Measurements from ENCODE around the gene TLR4.

Gene TLR4

DNA sequence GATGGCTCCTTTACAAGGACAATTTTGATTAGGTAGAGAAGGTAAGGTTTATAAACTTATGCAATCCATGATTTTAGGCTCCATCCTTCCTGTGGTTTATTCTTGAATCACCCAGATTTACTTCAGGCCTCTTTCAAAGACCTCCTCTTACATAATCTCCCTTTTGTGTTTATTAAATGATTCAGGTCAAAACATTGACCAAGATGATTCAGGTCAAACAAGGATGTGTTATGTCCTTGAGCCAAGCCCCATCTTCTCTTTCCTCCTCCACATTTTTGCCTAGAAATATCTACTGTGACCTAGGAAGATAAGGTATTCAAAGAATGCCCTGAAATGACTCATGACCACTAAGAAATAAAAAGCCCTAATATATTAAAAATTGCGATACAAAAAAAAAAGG lies 31.8 kb upstream of the TLR4 start:
- TF ChIP-seq, protein P1, sequence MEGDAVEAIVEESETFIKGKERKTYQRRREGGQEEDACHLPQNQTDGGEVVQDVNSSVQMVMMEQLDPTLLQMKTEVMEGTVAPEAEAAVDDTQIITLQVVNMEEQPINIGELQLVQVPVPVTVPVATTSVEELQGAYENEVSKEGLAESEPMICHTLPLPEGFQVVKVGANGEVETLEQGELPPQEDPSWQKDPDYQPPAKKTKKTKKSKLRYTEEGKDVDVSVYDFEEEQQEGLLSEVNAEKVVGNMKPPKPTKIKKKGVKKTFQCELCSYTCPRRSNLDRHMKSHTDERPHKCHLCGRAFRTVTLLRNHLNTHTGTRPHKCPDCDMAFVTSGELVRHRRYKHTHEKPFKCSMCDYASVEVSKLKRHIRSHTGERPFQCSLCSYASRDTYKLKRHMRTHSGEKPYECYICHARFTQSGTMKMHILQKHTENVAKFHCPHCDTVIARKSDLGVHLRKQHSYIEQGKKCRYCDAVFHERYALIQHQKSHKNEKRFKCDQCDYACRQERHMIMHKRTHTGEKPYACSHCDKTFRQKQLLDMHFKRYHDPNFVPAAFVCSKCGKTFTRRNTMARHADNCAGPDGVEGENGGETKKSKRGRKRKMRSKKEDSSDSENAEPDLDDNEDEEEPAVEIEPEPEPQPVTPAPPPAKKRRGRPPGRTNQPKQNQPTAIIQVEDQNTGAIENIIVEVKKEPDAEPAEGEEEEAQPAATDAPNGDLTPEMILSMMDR (IDR thresholded peaks at IDR 0.05; ENCODE audit: unreplicated experiment in 3 of 3), result no peak
- H3K27me3 Mint-ChIP-seq (ENCODE audit: low read depth), result peaks cover 5% of the 10 kb centered on the region
- no peaks in the 10 kb centered on the region for H3K36me3 Mint-ChIP-seq (ENCODE audit: low read depth)
- no peak overlapping the region for H3K4me3 Mint-ChIP-seq
- no peaks in the 10 kb centered on the region for H3K9me3 Mint-ChIP-seq
- H3K4me1 Mint-ChIP-seq, result no peaks in the 10 kb centered on the region
- H3K27ac Mint-ChIP-seq, result no peak overlapping the region

DNA sequence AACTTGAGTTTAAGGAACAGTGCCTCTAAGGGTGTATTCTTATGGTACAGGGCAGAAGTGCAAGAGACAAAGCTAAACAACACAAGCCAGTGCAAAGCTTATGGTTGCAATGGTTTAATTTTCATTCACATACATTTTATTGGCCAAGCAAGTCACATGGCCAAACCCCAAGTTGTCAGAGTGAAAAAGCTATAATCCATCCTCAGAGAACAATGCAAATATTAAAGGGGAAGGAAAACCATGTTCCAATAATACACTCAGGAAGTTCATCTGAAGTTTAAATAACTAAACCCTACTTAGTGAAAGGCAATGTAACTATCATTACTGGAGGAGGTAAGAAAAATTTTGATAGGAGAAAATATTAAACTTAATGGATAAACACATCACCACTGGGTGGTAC lies 26.6 kb upstream of the TLR4 start:
- no peaks in the 10 kb centered on the region for H3K36me3 Mint-ChIP-seq (ENCODE audit: low read depth)
- no peak overlapping the region for H3K4me3 Mint-ChIP-seq
- TF ChIP-seq, protein P1 (IDR thresholded peaks at IDR 0.05; ENCODE audit: unreplicated experiment in 3 of 3), result no peak
- H3K4me1 Mint-ChIP-seq, result no peaks in the 10 kb centered on the region
- no peak overlapping the region for H3K27ac Mint-ChIP-seq
- no peaks in the 10 kb centered on the region for H3K9me3 Mint-ChIP-seq
- H3K27me3 Mint-ChIP-seq (ENCODE audit: low read depth), result peaks cover 9% of the 10 kb centered on the region

GRCh38 chr9:117678871-117679270 lies 25.3 kb upstream of the TLR4 start:
- TF ChIP-seq, protein P1 (IDR thresholded peaks at IDR 0.05; ENCODE audit: unreplicated experiment in 3 of 3), result no peak
- H3K27ac Mint-ChIP-seq, result no peak overlapping the region
- peaks cover 4% of the 10 kb centered on the region for H3K27me3 Mint-ChIP-seq (ENCODE audit: low read depth)
- H3K4me1 Mint-ChIP-seq, result no peaks in the 10 kb centered on the region
- no peak overlapping the region for H3K4me3 Mint-ChIP-seq
- no peaks in the 10 kb centered on the region for H3K36me3 Mint-ChIP-seq (ENCODE audit: low read depth)
- no peaks in the 10 kb centered on the region for H3K9me3 Mint-ChIP-seq

- no peak overlapping the region for H3K4me3 Mint-ChIP-seq
- no peaks in the 10 kb centered on the region for H3K9me3 Mint-ChIP-seq
- no peaks in the 10 kb centered on the region for H3K4me1 Mint-ChIP-seq
- TF ChIP-seq, protein P1 (IDR thresholded peaks at IDR 0.05; ENCODE audit: unreplicated experiment in 3 of 3), result no peak
- no peaks in the 10 kb centered on the region for H3K36me3 Mint-ChIP-seq (ENCODE audit: low read depth)
- H3K27ac Mint-ChIP-seq, result no peak overlapping the region
- peaks cover 4% of the 10 kb centered on the region for H3K27me3 Mint-ChIP-seq (ENCODE audit: low read depth)
These were observed 24.8 kb upstream of the TLR4 start for GRCh38 chr9:117679416-117679815.

GRCh38 chr9:117681888-117682287 lies 22.3 kb upstream of the TLR4 start:
- Mint-ChIP-seq H3K4me3 (no peak overlapping the region), H3K27me3 (ENCODE audit: low read depth) (peaks cover 4% of the 10 kb centered on the region), H3K9me3 (no peaks in the 10 kb centered on the region), H3K4me1 (no peaks in the 10 kb centered on the region), H3K27ac (no peak overlapping the region), H3K36me3 (ENCODE audit: low read depth) (no peaks in the 10 kb centered on the region)
- TF ChIP-seq, protein P1 (IDR thresholded peaks at IDR 0.05; ENCODE audit: unreplicated experiment in 3 of 3), result no peak

GRCh38 chr9:117682955-117683710 lies 21.1 kb upstream of the TLR4 start:
- Mint-ChIP-seq H3K4me3 (no peak overlapping the region), H3K27ac (no peak overlapping the region), H3K36me3 (ENCODE audit: low read depth) (no peaks in the 10 kb centered on the region), H3K27me3 (ENCODE audit: low read depth) (peaks cover 4% of the 10 kb centered on the region), H3K9me3 (peaks cover 3% of the 10 kb centered on the region), H3K4me1 (no peaks in the 10 kb centered on the region)
- TF ChIP-seq, protein P1 (IDR thresholded peaks at IDR 0.05; ENCODE audit: unreplicated experiment in 3 of 3), result no peak

Measured in nephron (organoid).